Measurements from ENCODE around the gene MGMT. TPM values are rescaled to one million over a fixed set of nuclear protein-coding genes. Genes with fewer than 3 reads are reported as not detected.

Gene MGMT
- total RNA-seq, 1 experiment from 2014 or later, result 21.2 TPM

DNA sequence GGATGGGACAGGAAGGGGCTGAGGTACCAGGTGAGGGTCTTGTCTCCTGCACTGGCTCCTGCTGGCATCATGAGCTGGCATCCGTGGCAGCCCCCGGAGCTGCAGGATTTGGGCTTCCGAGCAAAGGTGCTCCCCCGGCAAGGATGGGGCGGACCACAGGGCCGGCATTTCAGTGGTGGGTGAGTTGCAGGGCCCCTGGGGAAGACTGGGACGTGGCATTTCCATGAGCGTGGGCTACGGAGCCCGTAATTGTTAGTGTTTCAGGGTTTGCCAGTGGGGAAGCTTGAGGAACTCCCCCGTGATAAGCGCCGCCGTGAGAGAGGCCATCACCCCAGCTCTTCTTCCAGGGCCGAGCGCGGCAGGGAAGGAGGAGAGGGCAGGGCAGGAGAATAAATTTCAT, 235.6 kb downstream of the MGMT start:
- TF ChIP-seq CTCF (conservative IDR thresholded peaks at IDR 0.05) (no peak), EZH2 (IDR thresholded peaks at IDR 0.05; ENCODE audit: low read depth) (no peak)
- no TSS peak for BruUV-seq (replicated peaks)
- H3K9me2 ChIP-seq (ENCODE audit: insufficient read depth), result no peaks in the 10 kb centered on the region
- H3F3A ChIP-seq (ENCODE audit: insufficient read depth, low read depth), result no peaks in the 10 kb centered on the region
- no peak for DNase-seq
- H3K4me1 ChIP-seq (replicated peaks; ENCODE audit: insufficient read depth), result no peaks in the 10 kb centered on the region
- no peaks in the 10 kb centered on the region for H3K9me3 ChIP-seq (ENCODE audit: insufficient read depth, low read depth)
- no peak overlapping the region for H3K27ac ChIP-seq
- ChIA-PET CTCF (no interaction called here), POLR2A (ENCODE audit: unreplicated experiment) (no interaction called here)
- intact Hi-C loops (cut with micrococcal nuclease; ENCODE audit: unreplicated experiment), result no loop called here
- H3K4me3 ChIP-seq, result no peak overlapping the region
- H4K20me1 ChIP-seq (ENCODE audit: insufficient read depth), result no peaks in the 10 kb centered on the region
- no peaks in the 10 kb centered on the region for H3K79me2 ChIP-seq (ENCODE audit: low read depth)
- no peak overlapping the region for H3K4me2 ChIP-seq
- H2AFZ ChIP-seq, result no peak overlapping the region
- H3K36me3 ChIP-seq (ENCODE audit: low read depth), result no peaks in the 10 kb centered on the region
- H3K27me3 ChIP-seq (ENCODE audit: insufficient read depth, low read depth), result no peaks in the 10 kb centered on the region

DNA sequence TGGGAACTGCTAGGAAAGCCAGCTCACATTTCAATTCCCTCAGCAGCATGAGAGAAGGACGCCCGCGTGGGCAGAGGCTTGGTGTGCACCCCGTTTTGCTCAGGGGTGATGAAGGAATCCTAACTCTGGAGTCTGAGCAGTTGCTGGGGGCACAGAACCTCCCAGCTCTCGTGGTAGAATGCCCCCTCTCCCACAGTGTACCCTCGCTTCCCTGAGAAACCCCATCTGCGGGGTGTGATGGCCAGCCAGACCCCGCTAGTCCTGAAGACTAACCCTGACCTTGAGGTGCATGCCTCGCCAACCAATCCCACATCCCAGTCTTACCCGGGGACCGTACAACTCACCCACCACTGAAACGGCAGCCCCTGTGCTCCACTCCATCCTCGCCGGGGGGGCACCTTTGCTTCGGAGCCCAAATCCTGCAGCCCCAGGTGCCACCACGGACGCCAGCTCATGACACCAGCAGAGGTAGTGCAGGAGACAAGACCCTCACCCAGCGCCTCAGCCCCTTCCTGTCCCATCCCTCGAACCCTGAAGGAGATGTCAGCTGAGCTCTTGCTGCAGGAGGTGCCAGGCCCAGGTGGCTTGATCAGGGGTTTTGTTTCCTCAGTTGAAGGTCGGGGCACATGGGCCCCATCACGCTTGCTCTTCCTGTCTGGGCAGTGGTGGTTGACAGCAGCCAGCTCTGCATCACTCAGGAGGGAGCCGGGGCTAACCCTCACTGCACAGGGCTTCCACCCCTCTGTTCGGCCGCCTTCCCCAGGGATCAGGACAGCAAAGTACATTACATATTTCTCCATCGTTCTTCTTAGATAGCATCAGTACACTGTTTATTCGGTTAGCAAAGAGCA, 236.5 kb downstream of the MGMT start:
- no peaks in the 10 kb centered on the region for H3K79me2 ChIP-seq (ENCODE audit: low read depth)
- H3K9me3 ChIP-seq (ENCODE audit: insufficient read depth, low read depth), result no peaks in the 10 kb centered on the region
- H3K4me1 ChIP-seq (replicated peaks; ENCODE audit: insufficient read depth), result no peaks in the 10 kb centered on the region
- H3K27me3 ChIP-seq (ENCODE audit: insufficient read depth, low read depth), result no peaks in the 10 kb centered on the region
- no peaks in the 10 kb centered on the region for H3F3A ChIP-seq (ENCODE audit: insufficient read depth, low read depth)
- H3K36me3 ChIP-seq (ENCODE audit: low read depth), result no peaks in the 10 kb centered on the region
- no peak overlapping the region for H2AFZ ChIP-seq
- H3K4me2 ChIP-seq, result no peak overlapping the region
- BruUV-seq (replicated peaks), result no TSS peak
- H3K27ac ChIP-seq, result no peak overlapping the region
- H3K4me3 ChIP-seq, result no peak overlapping the region
- POLR2A ChIA-PET (ENCODE audit: unreplicated experiment), result no interaction called here
- DNase-seq, result no peak
- no peaks in the 10 kb centered on the region for H3K9me2 ChIP-seq (ENCODE audit: insufficient read depth)
- CTCF ChIA-PET, result no interaction called here
- intact Hi-C loops (cut with micrococcal nuclease; ENCODE audit: unreplicated experiment), result no loop called here
- no peak for TF ChIP-seq EZH2 (IDR thresholded peaks at IDR 0.05; ENCODE audit: low read depth)
- TF ChIP-seq CTCF (conservative IDR thresholded peaks at IDR 0.05), result no peak
- H4K20me1 ChIP-seq (ENCODE audit: insufficient read depth), result no peaks in the 10 kb centered on the region

GRCh38 chr10:129704225-129704624, 237.2 kb downstream of the MGMT start:
- Histone ChIP-seq H3K79me2 (ENCODE audit: low read depth) (no peaks in the 10 kb centered on the region), H4K20me1 (ENCODE audit: insufficient read depth) (no peaks in the 10 kb centered on the region), H3K9me2 (ENCODE audit: insufficient read depth) (no peaks in the 10 kb centered on the region), H3K36me3 (ENCODE audit: low read depth) (no peaks in the 10 kb centered on the region), H3K4me3 (no peak overlapping the region), H3K4me2 (no peak overlapping the region), H3K9me3 (ENCODE audit: insufficient read depth, low read depth) (no peaks in the 10 kb centered on the region), H3K27ac (no peak overlapping the region), H2AFZ (no peak overlapping the region), H3F3A (ENCODE audit: insufficient read depth, low read depth) (no peaks in the 10 kb centered on the region), H3K27me3 (ENCODE audit: insufficient read depth, low read depth) (no peaks in the 10 kb centered on the region), H3K4me1 (replicated peaks; ENCODE audit: insufficient read depth) (no peaks in the 10 kb centered on the region)
- no peak for DNase-seq
- TF ChIP-seq EZH2 (IDR thresholded peaks at IDR 0.05; ENCODE audit: low read depth) (no peak), CTCF (conservative IDR thresholded peaks at IDR 0.05) (no peak)
- intact Hi-C loops (cut with micrococcal nuclease; ENCODE audit: unreplicated experiment), result no loop called here
- no TSS peak for BruUV-seq (replicated peaks)
- CTCF ChIA-PET, result no interaction called here
- POLR2A ChIA-PET (ENCODE audit: unreplicated experiment), result no interaction called here

All from PC-9 (cell line).